Nephron (organoid): Measurements from ENCODE around the gene PLEKHA6.

Experiments
- H3K27ac Mint-ChIP-seq, 3 experiments: 2 replicates each; pipeline ENCODE4 v1.8.0; 2020; ENCODE audit warnings: mixed read lengths in 3 of 3, mild to moderate bottlenecking in 2 of 3, moderate library complexity in 1 of 3
- H3K27me3 Mint-ChIP-seq: 2 replicates; pipeline ENCODE4 v1.8.0; 2021; ENCODE audit warnings: low read depth, mild to moderate bottlenecking, moderate library complexity, mixed read lengths
- H3K36me3 Mint-ChIP-seq: 2 replicates; pipeline ENCODE4 v1.8.0; 2020; ENCODE audit warnings: low read depth, mixed read lengths
- H3K4me1 Mint-ChIP-seq: 2 replicates; pipeline ENCODE4 v1.8.0; 2020; ENCODE audit warnings: mixed read lengths
- H3K4me3 Mint-ChIP-seq, 3 experiments: 2 replicates each; pipeline ENCODE4 v1.8.0; 2020; ENCODE audit warnings: mild to moderate bottlenecking in 3 of 3, mixed read lengths in 3 of 3, moderate library complexity in 2 of 3
- H3K9me3 Mint-ChIP-seq: 2 replicates; pipeline ENCODE4 v1.8.0; 2020; ENCODE audit warnings: mixed read lengths
- TF ChIP-seq, protein P1 (sequence below), 3 experiments: fragments of 200-600 bp; sonication (generic); IDR thresholded peaks; one replicate each; pipeline ENCODE4 v1.5.0; 2021; ENCODE audit warnings: antibody characterized with exemption in 3 of 3; ENCODE audit not compliant: unreplicated experiment in 3 of 3

Gene PLEKHA6

DNA sequence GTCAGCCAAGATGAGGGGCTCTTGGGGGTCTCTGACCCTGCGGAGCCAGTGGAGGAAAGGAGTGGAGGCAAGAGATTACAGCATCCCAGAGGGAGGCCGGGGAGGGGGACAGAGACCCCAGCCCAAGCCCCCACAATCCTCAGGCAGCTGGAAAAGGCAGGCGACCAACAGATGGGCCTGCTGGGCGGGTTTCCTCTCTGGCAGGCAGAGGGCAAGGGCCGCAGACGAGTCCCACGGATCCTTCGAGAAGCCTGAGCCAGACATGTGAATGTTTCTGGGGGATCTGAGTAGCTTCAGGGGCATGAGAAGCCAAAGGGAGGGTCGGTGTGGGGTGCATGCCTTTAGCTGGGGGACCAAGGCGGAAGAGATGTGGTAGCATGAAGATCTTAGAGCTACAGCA lies 2.1 kb upstream of the PLEKHA6 start:
- TF ChIP-seq, protein P1, sequence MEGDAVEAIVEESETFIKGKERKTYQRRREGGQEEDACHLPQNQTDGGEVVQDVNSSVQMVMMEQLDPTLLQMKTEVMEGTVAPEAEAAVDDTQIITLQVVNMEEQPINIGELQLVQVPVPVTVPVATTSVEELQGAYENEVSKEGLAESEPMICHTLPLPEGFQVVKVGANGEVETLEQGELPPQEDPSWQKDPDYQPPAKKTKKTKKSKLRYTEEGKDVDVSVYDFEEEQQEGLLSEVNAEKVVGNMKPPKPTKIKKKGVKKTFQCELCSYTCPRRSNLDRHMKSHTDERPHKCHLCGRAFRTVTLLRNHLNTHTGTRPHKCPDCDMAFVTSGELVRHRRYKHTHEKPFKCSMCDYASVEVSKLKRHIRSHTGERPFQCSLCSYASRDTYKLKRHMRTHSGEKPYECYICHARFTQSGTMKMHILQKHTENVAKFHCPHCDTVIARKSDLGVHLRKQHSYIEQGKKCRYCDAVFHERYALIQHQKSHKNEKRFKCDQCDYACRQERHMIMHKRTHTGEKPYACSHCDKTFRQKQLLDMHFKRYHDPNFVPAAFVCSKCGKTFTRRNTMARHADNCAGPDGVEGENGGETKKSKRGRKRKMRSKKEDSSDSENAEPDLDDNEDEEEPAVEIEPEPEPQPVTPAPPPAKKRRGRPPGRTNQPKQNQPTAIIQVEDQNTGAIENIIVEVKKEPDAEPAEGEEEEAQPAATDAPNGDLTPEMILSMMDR (IDR thresholded peaks at IDR 0.05; ENCODE audit: unreplicated experiment in 3 of 3) = no peak
- H3K4me1 Mint-ChIP-seq = peaks cover 43% of the 10 kb centered on the region
- peak overlapping the region; percentile 69 to 87 (median 86) for H3K27ac Mint-ChIP-seq
- no peaks in the 10 kb centered on the region for H3K9me3 Mint-ChIP-seq
- H3K36me3 Mint-ChIP-seq = no peaks in the 10 kb centered on the region
- peaks cover 14% of the 10 kb centered on the region for H3K27me3 Mint-ChIP-seq
- H3K4me3 Mint-ChIP-seq = peak overlapping the region in 2 of 3 experiments; percentile 16 to 58

DNA sequence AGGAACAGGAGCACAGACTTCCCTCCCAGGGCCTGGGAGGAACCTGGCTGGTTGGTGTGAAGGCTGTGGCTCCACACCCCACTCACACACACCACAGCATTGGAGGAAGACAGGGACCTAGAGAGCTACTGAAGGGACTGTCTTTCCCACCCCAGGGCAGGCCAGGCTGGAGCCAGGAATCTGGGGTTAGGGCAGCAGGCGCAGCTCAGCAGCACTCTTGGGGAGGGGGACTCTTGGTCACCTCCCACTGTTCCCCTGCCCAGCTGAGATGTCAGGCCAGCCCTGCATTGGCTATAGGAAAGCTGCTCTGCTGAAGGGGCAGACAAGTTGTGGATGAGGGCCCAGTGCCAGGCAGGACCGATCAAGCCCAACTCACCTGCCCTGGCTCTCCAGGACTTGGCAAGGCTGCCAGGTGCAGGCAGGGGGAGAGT lies 1.6 kb upstream of the PLEKHA6 start:
- H3K27me3 Mint-ChIP-seq = peaks cover 14% of the 10 kb centered on the region
- H3K9me3 Mint-ChIP-seq = no peaks in the 10 kb centered on the region
- TF ChIP-seq, protein P1 (IDR thresholded peaks at IDR 0.05; ENCODE audit: unreplicated experiment in 3 of 3) = no peak
- H3K4me3 Mint-ChIP-seq = peak overlapping the region; percentile 35 to 62 (median 58)
- H3K36me3 Mint-ChIP-seq = no peaks in the 10 kb centered on the region
- H3K27ac Mint-ChIP-seq = peak overlapping the region; percentile 63 to 87 (median 86)
- H3K4me1 Mint-ChIP-seq = peaks cover 43% of the 10 kb centered on the region

DNA sequence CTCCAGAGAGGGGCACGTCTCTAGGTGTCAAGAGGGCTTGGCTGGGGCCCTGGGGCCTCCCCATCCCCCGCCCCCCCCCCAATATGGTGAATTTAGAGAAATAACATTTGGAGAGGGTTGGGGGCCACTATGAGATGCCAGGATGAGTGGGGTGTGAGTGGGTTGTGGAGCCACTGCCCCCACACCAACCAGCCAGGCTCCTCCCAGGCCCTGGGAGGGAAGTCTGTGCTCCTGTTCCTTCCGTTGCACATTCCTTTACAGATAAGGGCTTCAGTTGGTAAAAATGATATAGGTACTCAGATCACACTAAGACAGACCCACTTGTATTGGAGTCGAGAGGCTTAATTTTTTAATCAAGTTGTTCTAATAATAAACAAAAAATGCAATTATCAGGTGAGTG lies 585 bp upstream of the PLEKHA6 start:
- H3K9me3 Mint-ChIP-seq = no peaks in the 10 kb centered on the region
- H3K27me3 Mint-ChIP-seq = peaks cover 9% of the 10 kb centered on the region
- TF ChIP-seq, protein P1 (IDR thresholded peaks at IDR 0.05; ENCODE audit: unreplicated experiment in 3 of 3) = peak in 1 of 3 experiments; percentile 4
- peaks cover 48% of the 10 kb centered on the region for H3K4me1 Mint-ChIP-seq
- H3K36me3 Mint-ChIP-seq = no peaks in the 10 kb centered on the region
- no peak overlapping the region for H3K4me3 Mint-ChIP-seq
- H3K27ac Mint-ChIP-seq = peak overlapping the region; percentile 63 to 92 (median 87)

DNA sequence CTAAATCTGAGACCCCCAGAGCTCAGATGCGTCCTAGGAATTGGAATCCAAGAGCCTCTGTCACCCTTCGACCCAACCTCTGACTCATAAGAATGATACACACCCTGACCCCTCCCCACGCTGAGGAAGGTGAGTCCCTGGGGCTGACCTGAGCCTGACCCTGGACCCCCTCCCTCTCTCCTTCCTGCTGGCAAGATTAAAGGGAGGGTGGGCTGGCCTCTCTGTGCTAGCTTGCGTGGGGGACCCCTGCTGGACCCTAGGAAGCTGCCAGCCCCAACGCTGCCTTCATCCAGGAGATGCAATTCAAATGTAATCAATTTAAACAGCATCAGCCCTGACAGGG lies 627 bp downstream of the PLEKHA6 start:
- peak overlapping the region; percentile 87 to 92 (median 91) for H3K27ac Mint-ChIP-seq
- H3K4me1 Mint-ChIP-seq = peaks cover 48% of the 10 kb centered on the region
- no peaks in the 10 kb centered on the region for H3K27me3 Mint-ChIP-seq
- TF ChIP-seq, protein P1 (IDR thresholded peaks at IDR 0.05; ENCODE audit: unreplicated experiment in 3 of 3) = peak in 1 of 3 experiments; percentile 9
- no peaks in the 10 kb centered on the region for H3K36me3 Mint-ChIP-seq
- peak overlapping the region; percentile 81 to 87 (median 83) for H3K4me3 Mint-ChIP-seq
- no peaks in the 10 kb centered on the region for H3K9me3 Mint-ChIP-seq

DNA sequence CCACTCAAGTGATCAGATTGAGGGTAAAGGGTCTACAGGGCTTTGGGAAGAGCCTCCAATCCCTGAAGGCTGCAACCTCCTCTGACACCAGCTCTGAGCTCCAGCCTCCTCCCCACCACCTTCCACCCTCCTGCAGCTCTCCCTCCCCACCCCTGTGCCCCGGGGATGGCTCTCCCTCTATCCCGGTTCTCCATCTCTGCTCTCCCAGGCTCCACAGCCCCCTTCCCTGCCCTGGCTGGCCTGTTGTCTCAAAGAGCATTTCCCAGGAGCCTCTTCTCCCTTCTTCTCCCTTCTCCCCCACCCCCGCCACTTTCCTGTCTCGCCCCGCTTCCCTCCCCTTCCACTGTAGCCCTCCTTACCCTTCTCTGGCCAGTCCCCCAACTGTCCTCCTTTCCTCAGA lies 1.1 kb downstream of the PLEKHA6 start:
- H3K9me3 Mint-ChIP-seq = no peaks in the 10 kb centered on the region
- peak overlapping the region; percentile 87 to 92 (median 91) for H3K27ac Mint-ChIP-seq
- H3K27me3 Mint-ChIP-seq = no peaks in the 10 kb centered on the region
- peak overlapping the region; percentile 81 to 87 (median 83) for H3K4me3 Mint-ChIP-seq
- peaks cover 43% of the 10 kb centered on the region for H3K4me1 Mint-ChIP-seq
- TF ChIP-seq, protein P1 (IDR thresholded peaks at IDR 0.05; ENCODE audit: unreplicated experiment in 3 of 3) = no peak
- H3K36me3 Mint-ChIP-seq = no peaks in the 10 kb centered on the region
